LNCaP clone FGC (cell line): ENCODE measurements around the gene RMDN3.

ENCODE experiments used
- DNase-seq: peaks from one replicate; pipeline ENCODE4 v3.0.0-alpha.2; 2011; ENCODE audit warnings: low read depth
- H3K4me3 ChIP-seq: 2 replicates; pipeline ENCODE4 v1.5.1; 2011; ENCODE audit warnings: mild to moderate bottlenecking, low read depth, low read length, control low read depth
- TF ChIP-seq, protein P1 (sequence below): IDR thresholded peaks from 2 replicates; pipeline ENCODE4 v1.5.1; 2012; ENCODE audit warnings: mild to moderate bottlenecking; ENCODE audit not compliant: control insufficient read depth, insufficient read depth; ENCODE audit errors: extremely low read depth

The RMDN3 gene

DNA sequence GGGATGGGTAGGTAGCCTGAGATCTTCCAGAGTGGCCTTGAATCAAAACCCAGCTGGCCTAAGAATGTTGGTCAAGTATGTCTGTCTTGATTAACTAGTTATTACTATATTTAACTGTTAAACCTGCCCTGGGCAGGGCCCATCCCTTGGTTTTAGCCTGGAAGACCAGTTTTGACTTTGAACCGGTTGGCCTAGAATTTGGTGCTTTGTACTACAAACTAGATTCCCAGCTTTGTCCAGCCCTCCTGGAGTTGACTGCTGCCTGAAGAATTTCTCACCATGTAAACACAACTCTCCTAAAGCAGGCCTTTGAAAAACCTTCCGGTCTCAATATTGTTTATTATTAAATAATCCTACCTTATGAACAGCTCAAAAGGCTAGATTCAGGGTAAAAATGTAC, 30.8 kb upstream of the RMDN3 start:
- DNase-seq, result no peak
- TF ChIP-seq, protein P1, sequence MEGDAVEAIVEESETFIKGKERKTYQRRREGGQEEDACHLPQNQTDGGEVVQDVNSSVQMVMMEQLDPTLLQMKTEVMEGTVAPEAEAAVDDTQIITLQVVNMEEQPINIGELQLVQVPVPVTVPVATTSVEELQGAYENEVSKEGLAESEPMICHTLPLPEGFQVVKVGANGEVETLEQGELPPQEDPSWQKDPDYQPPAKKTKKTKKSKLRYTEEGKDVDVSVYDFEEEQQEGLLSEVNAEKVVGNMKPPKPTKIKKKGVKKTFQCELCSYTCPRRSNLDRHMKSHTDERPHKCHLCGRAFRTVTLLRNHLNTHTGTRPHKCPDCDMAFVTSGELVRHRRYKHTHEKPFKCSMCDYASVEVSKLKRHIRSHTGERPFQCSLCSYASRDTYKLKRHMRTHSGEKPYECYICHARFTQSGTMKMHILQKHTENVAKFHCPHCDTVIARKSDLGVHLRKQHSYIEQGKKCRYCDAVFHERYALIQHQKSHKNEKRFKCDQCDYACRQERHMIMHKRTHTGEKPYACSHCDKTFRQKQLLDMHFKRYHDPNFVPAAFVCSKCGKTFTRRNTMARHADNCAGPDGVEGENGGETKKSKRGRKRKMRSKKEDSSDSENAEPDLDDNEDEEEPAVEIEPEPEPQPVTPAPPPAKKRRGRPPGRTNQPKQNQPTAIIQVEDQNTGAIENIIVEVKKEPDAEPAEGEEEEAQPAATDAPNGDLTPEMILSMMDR, result no peak
- H3K4me3 ChIP-seq, result no peak overlapping the region

GRCh38 chr15:40785164-40785563, 30.1 kb upstream of the RMDN3 start:
- TF ChIP-seq, protein P1, result peak; percentile 44
- DNase-seq, result no peak

GRCh38 chr15:40782609-40783227, 27.7 kb upstream of the RMDN3 start:
- no peak for DNase-seq
- no peak overlapping the region for H3K4me3 ChIP-seq
- TF ChIP-seq, protein P1, result peak; percentile 99

More at GRCh38 chr15:40785164-40785563, 30.1 kb upstream of the RMDN3 start:
- no peak overlapping the region for H3K4me3 ChIP-seq

DNA sequence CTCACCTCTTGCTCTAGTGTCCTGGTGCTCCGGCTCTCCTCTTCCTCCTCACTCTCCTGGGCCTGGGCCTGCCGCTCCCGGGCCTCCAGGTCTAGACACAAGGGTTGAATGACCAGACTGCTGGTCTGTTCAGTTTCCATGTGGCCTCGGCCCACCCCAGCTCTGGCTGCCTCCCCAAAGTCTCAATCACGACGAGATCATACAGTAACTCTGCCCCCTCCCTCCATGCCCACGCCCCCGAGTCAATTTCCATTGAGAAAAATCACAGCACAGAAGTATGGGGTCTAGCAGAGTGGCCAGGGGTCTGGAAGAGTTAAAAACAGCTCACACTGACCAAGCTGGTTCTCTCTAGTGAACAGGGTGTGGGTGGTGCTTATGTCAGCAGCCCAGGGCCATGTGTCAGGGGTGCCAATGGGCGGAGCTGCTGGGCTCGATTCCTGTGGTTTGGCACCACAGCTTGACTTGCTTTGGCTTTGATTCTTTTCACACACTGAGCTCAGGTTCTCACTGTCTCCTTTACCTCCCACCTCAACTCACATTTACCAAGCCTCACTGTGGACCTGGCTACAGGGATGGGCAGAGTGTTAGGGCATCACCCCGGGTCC, 21.6 kb upstream of the RMDN3 start:
- DNase-seq, result no peak
- no peak overlapping the region for H3K4me3 ChIP-seq
- TF ChIP-seq, protein P1, result 0 out of 2 replicates have a peak, but pooled peaks have one; percentile 8

GRCh38 chr15:40775740-40776536, 20.9 kb upstream of the RMDN3 start:
- DNase-seq, result no peak
- TF ChIP-seq, protein P1, result no peak
- H3K4me3 ChIP-seq, result no peak overlapping the region

DNA sequence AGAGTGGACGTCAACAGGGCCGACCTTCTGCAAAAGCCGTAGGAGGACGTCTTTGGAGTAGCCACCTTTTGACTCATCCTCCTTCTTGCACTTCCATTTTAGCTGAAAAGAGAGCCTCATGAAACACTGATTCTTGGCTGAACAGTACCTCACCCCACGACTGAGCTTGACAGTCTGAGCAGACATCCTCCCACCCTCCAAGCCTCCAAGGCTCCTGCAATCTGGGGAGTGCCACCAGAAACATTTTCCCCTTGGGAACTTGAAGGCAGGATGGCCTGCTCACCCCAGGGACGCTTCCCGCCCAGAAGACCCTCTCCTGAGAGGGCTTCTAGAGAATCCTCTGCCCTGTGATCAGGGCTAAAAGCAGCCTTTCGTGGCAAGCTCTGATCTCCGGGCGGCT, 20.0 kb upstream of the RMDN3 start:
- H3K4me3 ChIP-seq, result no peak overlapping the region
- TF ChIP-seq, protein P1, result no peak
- no peak for DNase-seq
